ENCODE results near the gene SFT2D2.

The SFT2D2 gene

DNA sequence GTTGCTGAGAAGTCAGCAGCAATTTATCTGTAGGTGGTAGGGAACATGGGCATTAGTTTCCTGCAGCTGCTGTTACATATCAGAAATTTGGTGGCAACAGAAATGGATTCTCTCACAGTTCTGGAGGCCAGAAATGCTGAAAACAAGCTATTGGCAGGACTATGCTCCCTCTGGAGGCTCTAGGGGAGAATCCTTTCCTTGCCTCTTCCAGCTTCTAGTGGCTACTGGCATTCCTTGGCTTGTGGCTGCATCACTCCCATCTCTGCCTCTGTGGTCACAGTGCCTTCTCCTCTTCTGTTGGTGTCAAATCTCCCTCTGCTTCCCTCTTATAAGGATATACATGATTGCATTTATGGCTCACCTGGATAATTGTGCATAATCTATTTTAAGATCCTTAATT lies 2.5 kb upstream of the SFT2D2 start:
- DNase-seq (ENCODE audit: low read depth in 1 of 2, low spot score in 1 of 2) = no peak

DNA sequence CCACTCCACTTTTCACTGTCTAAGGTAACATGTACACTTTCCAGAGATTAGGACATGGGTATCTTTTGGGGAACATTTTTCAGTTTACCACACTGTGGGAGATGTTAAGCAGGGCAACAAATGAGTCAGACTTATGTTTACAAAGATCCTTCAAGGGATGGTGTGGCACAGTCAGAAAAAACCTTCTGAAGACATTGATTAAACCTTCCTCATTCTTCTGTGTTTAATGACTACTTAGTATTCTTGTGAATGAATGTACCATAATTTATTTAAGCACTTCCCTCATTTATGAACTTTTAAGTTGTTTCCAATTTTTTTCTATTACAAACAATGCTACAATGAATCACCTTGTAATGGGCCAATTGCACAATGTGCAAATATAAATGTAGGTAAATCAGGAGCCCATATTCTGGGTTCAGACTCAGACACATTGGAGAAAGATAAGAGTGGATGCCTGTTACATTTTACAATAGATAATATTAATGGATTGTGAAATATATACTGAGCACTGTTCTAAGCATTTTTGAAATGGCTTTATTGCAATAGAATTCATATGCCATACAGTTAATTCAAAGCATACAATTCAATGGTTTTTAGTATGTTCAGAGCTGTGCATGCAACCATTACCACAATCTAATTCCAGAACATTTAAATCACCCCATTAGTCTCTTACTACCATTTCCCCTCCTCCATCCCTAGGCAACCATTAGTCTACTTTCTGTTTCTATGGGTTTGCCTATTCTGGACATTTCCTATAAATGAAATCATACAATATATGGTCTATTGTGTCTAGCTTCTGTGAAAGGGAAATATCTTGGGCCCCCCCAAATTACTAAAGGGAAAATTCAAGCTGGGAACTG lies 1.9 kb upstream of the SFT2D2 start:
- DNase-seq (ENCODE audit: low read depth in 1 of 2, low spot score in 1 of 2) = no peak

DNA sequence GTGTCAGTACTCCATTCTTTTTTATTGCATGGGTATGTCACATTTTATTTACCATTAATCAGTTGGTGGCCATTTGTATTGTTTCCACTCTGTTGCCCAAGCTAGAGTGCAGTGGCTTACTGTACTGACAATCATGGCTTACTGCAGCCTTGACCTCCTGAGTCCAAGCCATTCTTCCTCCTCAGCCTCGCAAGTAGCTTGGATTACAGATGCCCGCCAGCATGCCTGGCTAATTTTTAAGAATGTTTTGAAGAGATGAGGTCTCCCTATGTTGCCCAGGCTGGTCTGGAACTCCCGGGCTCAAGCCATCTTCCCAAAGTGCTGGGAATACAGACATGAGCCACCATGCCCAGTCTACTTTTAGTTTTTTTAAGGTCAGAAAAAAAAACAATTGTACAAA lies 813 bp upstream of the SFT2D2 start:
- no peak for DNase-seq (ENCODE audit: low read depth in 1 of 2, low spot score in 1 of 2)

DNA sequence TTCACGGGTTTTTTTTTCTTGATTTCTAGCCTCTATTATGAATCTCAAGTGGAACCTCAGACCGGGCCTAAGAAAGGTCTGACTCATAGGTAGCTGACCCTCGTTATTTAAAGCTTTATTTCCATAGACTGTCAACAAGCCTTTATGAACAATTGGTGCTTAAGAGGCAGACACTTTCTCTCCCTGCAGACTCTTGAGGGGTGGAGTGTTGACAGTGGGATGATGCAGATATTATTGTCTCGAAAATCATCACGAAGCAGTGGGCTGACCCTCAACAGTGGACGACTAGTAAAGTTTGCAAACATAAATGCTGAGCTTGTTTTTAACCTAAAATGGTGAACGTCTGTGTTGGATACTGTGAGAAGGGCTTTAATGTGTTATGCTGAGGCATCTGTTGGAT lies 1.8 kb downstream of the SFT2D2 start:
- no peak for DNase-seq (ENCODE audit: low read depth in 1 of 2, low spot score in 1 of 2)

DNA sequence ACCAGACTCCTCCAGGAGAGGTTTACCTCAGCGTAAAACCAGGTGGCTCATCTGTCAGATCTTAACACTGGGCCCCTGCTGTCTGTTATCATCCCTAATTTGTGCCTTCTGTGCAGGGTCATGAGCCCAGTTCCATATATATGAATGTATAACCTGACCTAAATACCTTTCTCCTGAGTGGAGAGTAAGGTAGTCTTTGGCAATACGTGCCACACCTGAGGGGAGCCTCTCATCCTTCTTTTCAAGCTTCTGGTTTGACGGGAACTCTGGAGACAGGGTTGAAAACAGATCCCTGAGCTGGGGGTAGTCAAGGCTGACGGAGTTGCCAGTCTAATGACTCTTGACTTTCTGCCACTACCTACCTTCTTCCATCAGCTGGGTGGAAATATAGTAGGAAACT lies 4.1 kb downstream of the SFT2D2 start:
- DNase-seq (ENCODE audit: low read depth in 1 of 2, low spot score in 1 of 2) = no peak

DNA sequence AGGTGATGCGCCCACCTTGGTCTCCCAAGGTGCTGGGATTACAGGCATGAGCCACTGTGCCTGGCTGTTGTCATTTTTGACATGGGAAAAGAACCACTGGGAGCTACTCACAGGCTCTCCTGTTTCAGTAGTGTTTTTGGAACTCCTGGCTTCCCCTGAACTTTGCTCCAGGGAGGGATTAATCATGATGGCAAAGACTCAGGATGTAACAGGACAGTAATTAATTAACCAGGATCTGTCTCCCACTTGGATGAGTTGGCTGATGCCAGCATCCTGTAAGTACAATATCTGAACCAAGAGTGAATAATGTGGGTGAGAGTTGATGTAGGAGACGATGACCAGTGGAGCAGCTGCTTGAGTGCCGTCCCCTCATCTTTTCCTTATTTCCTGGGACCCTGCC lies 4.9 kb downstream of the SFT2D2 start:
- no peak for DNase-seq (ENCODE audit: low read depth in 1 of 2, low spot score in 1 of 2)

DNA sequence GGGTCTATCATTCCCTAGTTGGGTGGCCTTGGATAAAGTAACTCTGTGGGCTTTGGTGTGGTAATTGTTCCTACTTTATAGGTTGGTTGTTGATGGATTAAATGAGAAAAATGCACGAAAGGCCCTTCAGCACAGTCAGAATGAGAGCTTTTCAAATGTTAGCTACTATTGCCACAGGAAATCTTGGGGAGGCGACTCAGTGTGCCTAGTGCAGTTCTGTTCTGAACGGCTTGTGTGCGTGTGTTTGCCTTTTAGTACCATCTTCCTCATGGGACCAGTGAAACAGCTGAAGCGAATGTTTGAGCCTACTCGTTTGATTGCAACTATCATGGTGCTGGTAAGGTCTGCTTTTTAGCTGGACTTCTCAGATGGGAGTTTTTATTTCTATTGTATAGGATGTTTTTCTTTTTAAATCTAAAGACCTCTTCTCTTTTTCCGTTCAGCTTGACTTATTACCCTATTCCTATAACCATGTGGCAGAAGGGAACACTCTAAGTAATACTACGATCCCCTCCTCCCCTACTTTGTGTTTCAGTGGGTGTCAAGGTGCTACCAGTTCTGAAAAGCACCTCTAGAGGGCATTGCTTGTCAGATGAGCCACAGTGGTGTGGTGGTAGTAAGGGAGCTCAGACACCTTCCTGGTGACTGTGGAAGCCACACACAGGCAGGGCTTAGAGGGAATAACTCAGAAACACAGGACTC lies 9.2 kb downstream of the SFT2D2 start:
- no peak for DNase-seq (ENCODE audit: low read depth in 1 of 2, low spot score in 1 of 2)

DNA sequence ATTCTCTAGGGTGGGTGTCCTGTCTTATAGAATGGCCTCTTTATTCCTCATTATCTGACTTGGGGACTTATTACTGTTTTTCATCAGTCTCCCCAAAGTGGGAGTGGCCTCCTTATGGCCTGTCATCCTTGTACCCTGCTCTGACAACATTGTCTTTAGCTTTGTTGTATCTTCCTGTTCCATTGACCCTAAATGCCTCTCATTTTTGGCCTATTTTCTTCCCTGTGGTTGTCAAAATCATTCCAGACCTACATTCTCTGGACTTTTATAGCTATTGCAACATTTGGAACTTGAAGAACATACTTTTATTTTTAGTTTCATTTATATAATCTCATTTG lies 9.7 kb downstream of the SFT2D2 start:
- DNase-seq (ENCODE audit: low read depth in 1 of 2, low spot score in 1 of 2) = no peak

DNA sequence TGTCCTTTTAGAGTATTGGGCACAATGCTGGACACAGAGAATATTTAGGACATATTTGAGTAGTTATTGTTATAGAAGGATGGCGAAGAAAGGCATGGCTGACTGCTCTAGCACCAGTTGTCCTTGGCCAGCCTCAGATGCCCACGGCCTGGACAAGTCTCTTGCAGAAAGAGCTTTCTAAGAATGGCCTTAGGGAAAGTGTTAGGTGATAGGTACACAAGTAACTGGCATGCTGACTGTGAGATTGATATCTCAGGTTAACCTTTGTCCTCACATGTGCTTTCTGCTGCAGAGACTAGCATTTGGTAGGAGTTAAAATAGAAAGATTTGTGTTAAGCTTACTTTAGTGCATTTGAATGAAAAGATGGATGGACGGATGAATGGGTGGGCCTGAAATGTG lies 10.1 kb downstream of the SFT2D2 start:
- DNase-seq (ENCODE audit: low read depth in 1 of 2, low spot score in 1 of 2) = no peak

DNA sequence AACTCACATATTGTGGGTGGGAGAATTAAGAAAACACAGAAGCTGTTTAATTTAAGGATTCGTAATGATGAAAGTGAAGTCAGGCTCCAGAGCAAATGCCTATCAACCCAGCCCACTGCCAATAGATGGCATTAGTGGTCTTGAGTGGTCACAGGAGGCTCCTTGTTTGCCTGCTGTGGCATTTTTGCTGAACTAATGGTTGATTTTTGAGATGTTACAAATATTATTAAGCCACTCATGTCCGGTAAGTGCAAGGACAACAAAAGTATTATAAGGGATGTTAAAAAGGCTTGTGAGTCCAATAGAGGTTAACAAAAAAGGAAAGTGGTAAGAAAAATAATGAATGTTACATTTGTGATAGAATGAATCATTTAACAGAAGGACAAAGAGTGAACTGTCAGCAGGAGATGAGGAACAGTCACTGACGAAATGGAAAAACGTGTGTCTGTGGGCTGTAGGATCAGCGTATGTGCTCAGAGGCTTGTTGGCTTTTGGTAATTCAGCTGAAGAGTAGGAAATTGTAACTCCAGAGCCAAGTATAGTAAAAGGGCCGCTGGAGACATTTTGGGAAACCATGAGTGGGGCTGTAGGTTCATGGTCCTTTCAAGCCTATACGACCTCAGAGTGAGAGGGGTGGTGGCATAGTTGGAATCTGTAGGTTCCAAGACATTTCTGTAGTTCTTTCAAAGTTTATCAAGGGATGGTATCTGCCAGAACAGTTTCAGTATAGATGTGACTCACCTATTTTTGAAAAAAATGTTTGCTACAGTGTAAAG lies 11.2 kb downstream of the SFT2D2 start:
- DNase-seq (ENCODE audit: low read depth in 1 of 2, low spot score in 1 of 2) = no peak

DNA sequence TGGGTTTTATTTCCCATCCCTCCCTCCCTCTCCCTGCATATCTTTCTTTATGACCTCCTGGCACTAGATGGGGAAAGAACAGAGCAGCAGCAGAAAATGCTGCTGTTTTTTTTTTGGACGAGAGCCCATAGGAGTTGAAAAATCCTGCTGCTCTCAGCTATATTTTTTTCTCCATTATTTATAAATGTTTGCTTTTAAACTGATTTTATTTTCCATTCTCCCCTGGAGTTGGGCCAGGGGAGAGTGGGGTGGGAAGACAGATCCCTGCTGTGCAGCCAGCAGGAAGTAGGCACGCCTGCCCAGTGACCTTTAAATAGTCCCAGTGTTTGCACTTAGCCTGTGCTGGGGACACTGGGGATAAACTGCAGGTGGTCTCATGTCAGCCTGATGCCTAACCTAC lies 17.4 kb downstream of the SFT2D2 start:
- DNase-seq (ENCODE audit: low read depth in 1 of 2, low spot score in 1 of 2) = no peak

DNA sequence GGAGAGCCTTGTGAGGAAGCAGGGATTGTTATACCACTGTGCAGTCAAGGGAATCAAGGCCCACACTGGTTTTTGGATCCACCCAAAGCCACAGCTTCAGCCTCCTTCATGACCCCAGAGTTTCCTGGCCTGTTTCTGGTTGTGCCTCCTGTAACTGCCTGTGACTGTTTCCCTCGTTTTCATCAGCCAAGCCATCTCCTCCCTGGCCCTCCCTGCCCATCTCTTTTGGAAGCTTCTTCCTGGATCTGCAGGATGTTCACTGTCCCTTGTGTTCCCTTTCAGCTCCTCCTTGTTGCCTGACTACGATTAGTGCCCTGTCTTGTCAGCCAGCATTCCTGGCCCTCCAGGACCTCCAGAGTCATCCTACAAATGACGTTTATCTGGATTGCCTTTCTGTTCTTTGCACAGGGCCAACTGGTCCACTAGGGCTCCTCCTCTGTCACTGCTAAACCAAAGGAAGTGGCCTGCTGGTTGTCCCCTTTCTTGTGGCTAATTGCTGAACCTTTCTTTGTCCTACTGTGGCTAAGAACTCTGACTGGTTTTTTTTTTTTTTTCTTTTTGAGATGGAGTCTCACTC lies 17.9 kb downstream of the SFT2D2 start:
- DNase-seq (ENCODE audit: low read depth in 1 of 2, low spot score in 1 of 2) = no peak

DNA sequence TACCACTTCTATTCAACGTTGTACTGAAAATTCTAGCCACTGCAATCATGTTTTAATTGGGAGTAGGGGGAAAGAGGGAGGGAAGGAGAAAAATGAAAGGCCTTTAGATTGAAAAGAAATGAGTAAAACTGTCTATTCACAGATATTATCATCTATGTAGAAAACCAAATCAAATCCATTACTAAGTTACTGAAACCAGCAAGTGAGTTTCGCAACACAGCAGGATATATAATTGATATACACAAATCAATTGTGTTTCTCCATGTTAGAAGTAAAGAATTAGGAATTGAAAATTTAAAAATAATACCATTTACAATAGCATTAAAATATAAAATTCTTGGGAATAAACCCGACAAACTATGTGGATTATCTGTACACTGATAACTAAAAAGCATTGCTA lies 19.2 kb downstream of the SFT2D2 start:
- DNase-seq (ENCODE audit: low read depth in 1 of 2, low spot score in 1 of 2) = no peak

DNA sequence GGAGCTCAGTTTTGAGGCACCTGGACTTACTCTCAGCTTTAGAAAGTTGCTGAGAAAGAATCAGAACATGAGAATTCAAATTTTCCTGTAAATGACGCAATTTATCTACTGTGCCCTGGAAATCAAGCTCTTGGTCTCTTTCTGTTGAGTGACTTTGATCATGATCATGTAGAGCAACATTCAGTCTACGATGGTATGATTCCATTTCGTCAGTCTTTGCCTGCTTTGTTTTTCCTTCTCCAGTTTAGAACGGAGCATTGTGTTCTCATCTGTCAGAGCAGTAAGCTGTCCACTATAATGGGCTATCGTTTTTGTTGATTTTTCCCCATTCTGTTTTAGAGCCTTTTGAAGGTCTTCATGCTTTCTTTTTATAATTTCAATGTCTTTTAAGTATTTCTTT lies 20.7 kb downstream of the SFT2D2 start:
- DNase-seq (ENCODE audit: low read depth in 1 of 2, low spot score in 1 of 2) = no peak

DNA sequence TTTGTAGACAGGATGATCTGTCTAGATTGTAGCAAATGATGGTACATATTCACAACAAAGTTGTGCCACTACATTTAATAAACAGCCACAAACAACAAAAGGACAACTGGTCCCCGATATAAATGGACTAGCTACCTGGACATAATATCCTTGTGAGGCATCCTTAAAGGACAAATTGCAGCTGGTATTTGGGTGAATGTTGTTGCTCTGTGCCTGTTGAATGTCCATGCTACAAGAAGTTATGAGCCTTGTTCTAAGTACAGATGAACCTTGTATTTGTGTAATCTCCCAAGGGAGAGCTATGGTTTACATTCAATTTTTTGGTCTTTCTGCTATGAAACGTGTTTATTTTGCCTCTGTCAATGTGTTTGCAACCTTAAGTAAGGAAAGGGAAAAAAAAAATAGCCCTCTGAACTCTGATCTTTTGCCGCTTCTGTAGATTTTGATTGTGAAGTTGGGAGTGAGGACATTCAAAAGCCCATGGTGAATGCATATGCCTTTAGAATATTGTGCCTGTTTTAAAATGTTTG lies 26.5 kb downstream of the SFT2D2 start:
- no peak for DNase-seq (ENCODE audit: low read depth in 1 of 2, low spot score in 1 of 2)

DNA sequence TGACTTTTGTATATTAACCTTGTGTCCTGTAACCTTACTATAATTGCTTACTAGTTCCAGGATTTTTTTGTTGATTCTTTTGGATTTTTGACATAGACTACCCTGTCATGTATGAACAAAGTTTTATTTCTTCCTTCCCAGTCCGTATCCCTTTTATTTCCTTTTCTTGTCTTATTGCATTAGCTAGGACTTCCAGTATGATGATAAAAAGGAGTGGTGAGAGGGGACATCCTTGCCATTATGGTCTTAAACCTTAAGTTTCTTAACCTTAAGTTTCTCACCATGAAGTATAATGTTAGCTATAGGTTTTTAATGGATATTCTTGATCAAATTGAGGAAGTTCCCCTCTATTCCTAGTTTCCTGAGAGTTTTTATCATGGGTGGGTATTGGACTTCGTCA lies 30.4 kb downstream of the SFT2D2 start:
- DNase-seq (ENCODE audit: low read depth in 1 of 2, low spot score in 1 of 2) = no peak

DNA sequence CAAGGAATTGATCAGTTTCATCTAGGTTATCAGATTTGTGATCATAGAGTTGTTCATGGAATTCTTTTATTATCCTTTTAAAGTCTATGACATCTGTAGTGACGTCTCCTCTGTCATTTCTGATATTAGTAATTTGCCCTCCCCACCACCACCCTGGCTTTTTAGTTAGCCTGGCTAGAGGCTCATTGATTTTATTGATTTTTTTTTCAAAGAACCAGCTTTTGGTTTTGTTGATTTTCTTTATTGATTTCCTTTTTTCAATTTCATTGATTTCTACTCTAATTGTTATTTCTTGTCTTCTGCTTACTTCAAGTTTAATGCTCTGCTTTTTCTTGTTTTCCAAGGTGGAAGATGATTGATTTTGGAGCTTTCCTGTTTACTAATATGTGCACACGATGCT lies 31.6 kb downstream of the SFT2D2 start:
- DNase-seq (ENCODE audit: low read depth in 1 of 2, low spot score in 1 of 2) = no peak

DNA sequence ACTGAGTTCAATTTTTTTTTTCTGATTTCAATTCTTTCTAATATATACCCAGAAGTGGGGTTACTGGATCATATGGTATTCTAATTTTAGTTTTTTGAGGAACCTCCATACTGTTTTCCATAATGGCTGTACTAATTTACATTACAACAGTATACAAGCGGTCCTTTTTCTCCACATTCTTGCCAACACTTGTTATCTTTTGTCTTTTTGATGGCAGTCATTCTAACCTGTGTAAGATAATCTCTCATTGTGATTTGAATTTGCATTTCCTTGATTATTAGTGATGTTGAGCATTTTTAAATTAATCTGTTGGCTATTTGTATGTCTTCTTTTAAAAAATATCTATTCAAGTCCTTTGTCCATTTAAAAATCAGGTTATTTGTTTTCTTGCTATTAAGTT lies 33.8 kb downstream of the SFT2D2 start:
- no peak for DNase-seq (ENCODE audit: low read depth in 1 of 2, low spot score in 1 of 2)

DNA sequence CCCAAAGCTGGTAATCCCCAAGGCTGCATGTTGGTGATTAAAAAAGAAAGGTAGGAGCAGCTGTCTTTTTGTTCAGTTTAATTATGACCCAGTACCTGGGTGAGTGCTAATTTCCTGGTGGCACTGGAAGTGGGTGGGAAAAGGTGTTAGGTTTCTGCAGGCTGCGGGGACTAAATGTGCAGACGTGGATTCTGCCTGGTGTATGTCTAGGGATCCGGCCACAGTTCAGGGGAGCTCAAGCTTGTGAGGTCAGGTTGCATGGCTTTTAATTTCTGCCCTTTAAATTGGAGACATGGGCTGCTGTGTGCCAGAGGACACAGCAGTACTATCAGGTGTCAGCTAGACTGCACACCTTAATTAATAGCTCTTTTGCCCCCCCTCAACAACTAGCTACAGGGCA lies 34.6 kb downstream of the SFT2D2 start:
- DNase-seq (ENCODE audit: low read depth in 1 of 2, low spot score in 1 of 2) = no peak

DNA sequence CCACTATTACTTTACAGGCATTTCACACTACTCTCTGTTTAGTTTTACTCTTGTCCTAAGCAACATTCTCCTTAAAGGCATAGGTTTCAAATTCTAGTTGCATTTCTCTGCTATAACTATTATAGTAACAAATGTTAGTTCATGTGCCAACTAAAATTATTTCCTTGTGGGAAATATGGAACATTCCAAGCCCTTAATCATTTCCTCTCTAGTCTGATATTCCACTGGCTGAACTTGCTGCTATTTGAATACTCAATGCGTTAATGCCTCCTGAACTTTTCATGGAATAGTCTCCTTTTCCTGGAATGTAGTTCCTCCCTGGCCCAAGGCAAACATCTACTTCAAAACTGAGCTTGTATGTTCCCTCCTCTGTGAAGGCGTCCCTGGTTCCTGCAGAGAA lies 35.6 kb downstream of the SFT2D2 start:
- no peak for DNase-seq (ENCODE audit: low read depth in 1 of 2, low spot score in 1 of 2)

DNA sequence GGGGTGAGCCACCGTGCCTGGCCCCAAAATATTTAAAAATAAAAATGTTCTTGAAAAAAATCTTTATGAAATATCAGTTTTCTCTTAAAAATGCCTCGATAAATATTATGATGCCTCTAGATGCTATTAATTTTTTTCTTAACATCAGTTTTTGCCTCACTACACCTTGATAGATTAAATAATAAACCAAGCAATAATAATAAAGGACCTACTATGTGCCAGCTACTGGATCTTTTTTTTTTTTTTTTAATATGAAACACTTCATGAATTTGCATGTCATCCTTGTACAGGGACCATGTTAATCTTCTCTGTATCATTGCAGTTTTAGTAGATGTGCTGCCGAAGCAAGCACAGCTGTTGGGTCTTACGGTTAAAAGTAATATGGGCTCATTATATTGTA lies 37.3 kb downstream of the SFT2D2 start:
- DNase-seq (ENCODE audit: low read depth in 1 of 2, low spot score in 1 of 2) = no peak

DNA sequence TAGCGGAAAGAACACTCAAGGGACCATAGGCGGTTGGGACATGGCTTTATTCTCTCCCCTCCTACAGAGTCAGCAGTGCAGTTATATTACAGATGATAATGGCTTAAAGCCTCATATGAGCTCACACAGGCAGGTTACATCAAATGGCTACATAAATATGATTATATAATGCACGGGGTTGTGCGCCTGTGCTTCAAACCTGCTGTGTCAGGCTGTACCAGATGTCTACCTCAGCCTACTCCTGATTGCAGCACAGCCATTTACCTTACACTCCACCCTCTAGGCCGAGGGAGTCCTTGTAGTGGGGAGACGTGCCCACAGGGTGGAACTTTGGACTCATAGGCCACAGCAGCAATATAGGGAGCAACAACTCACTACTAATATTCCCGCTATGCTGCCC lies 38.5 kb downstream of the SFT2D2 start:
- DNase-seq (ENCODE audit: low read depth in 1 of 2, low spot score in 1 of 2) = no peak

Measured in stimulated activated CD4-positive, alpha-beta T cell treated with anti-CD3 and anti-CD28 coated beads, Interleukin-15, amount 100 ng/mL, for 1 hour (primary cell).